ENCODE data around the gene TNS1.
A peak's percentile ranks its signal among the peaks of the same experiment; 100 is the strongest.

TNS1 gene

DNA sequence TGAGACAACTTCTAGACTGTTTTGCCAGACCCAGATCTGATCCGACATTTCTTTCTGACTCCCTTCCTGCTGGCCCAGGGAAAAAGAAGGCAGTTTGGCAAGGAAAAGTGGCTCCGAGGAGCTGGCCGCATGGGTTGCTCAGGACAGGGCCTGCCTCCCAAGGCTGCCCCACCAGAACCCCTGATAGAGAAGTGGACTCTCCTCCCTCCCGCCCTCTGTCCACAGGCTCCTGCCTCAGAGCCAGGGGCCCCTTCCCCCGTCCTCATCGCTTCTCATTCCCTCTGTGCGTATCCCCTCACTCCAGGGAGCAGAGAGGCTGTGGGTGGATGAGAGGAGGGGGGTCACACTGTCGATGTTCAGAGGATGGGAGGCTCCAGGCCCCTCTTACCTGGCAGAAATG, 110.2 kb downstream of the TNS1 start:
- no peak for DNase-seq

DNA sequence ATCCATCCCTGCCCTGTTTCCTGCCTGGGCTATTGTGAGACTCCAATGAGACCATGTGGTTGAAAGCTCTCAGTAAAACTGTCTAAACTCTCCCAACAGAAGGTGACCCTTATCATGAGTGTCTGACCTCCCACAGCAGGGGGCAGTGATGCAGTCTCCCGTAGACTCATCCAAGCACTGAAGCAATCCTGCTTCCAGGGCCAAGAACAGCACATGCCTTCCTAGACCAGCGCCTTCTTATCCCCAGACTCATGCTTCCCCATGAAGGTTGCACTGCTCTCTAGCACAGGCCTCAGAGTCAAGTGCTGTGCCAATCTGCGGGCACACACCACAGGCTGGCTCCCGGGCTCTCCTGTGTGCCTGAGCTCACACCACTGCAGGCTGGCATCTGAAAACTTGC, 112.3 kb downstream of the TNS1 start:
- no peak for DNase-seq

DNA sequence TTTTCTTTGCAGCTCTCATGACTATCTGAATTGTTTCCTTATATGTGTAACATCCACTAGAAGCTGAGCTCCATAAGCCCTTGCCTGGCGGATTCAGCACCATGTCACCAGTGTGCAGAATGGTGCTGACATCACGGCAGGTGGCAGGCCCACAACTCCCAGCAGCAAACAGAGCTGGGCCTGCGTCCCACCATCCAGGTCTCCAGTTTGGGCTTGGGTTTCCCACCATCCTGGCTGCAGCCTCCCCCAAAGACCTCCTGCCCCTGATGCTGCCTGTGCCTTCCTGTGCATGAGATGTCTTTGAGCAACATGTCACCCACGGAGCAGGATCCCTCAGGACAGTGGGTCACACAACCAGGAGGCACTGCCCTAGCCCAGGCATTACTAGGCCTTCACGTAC, 113.1 kb downstream of the TNS1 start:
- DNase-seq: no peak

DNA sequence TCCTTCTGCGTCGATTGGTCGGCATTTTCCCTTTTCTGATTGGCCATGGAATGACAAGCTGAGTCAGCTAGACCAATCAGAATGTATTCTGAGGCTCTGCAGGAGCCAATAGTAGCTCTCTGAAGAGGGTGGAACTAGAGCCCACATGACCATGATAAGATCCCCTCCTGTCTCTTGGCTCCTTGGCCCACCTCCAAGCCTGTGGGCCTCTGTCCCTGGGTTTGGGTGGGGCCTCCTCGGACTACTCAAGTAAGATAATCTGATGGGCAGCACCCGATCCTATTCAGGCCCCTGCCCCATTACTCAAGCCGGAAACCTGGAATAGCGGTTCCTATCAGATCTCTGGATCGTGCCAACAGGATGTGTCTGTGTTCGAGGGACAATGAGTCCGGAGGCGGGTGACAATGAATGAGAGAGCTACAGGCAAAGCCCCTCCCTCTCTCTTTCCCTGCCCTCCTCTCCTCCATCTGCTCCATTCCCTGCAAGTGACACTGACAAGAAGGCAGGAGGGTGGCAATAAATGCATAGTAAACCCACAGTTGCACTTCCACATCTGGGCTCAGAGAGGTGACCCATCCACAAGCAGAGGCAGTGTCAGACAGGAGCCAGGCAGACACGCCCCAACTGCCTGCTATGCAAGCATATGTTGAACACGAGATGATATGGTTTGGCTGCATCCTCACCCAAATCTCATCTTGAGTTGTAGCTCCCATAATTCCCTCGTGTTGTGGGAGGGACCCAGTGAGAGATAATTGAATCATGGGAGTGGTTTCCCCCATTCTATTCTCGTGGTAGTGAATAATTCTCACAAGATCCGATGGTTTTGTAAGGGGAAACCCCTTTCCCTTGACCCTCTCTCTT, 114.7 kb downstream of the TNS1 start:
- DNase-seq: peak; percentile 0

DNA sequence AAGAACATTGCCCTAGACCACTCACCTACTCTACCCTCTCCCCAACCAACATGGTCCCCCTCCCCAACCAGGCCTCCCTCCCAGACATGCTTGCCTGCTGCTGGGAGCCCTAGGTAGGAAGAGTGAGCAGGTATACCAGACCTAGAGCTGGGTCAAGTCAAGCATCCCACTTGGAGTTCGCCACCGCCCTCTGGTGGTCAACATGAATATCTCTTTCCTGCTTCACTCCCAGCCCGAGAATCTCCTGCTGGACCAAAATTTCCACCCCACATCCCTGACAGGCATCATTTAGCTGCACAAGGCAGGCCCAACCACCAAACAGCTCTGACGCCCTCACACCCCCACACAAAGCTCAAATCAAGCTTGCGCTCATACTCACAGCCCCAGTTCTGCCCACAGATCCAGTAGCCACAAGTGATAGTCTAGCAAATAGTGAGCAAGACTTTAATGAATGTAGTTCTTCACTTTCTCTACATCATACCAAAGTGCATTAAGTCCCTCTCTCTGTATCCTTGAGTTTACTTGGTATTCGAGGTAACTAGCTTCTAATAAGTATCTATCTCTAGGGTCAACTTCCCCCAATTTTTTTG, 116.0 kb downstream of the TNS1 start:
- DNase-seq: peak; percentile 48

DNA sequence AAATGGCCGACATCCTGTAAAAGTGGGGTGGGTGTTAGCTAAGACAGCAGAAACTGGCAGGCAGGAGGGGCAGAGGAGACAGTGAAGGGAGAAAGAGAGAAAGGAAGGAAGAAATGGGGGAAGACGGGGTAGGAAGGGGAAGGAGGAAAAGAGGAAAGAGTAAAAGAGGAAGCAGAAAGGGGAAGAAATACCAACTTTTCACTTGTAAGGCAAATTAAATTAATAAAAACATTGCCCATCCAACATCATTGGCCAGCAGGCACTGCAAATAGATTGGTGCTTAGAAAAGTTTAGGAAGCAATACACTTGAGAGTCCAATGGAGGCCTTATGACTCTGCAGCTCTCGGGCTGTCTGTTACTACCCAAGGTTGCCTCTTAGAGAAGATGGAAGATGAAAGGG, 116.7 kb downstream of the TNS1 start:
- DNase-seq: no peak

DNA sequence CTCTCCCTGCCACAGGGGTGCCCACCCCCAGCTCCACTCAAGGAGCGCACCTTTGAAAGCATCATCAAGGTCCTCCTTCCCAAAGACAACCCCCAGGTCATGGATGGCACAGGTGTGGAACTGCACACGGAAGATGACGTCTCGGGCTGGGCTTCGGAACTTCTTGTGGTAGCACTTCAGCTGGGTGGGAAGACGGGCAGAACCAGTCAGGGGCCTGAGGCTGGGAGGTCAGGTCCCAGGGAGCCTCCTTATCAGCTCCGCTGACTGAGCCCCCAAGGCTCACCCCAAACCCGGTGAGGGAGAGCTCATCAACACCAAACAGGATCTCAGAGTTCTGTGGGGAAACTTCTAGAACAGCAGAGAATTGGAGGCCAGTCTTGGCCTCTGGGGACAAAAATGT, 117.8 kb downstream of the TNS1 start:
- DNase-seq: no peak

DNA sequence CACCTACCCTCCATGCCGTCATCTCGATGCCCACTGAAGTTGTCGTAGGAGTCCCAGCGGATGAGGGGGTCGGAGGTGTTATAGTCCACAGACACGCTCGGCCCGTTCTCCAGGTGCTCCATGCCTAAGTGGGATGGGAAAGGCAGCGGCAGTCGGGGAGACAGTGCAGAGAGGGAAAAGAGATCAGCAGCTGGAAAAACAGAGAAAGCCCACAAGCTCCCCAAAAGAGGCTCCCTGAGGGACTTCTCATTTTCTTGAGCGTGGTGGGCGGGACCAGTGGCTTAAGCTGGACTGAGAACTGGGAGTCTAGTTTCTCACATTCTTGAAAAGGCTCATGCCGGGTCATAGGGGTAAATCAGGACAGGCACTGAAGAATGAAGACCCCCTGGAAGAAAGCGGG, 121.9 kb downstream of the TNS1 start:
- no peak for DNase-seq

DNA sequence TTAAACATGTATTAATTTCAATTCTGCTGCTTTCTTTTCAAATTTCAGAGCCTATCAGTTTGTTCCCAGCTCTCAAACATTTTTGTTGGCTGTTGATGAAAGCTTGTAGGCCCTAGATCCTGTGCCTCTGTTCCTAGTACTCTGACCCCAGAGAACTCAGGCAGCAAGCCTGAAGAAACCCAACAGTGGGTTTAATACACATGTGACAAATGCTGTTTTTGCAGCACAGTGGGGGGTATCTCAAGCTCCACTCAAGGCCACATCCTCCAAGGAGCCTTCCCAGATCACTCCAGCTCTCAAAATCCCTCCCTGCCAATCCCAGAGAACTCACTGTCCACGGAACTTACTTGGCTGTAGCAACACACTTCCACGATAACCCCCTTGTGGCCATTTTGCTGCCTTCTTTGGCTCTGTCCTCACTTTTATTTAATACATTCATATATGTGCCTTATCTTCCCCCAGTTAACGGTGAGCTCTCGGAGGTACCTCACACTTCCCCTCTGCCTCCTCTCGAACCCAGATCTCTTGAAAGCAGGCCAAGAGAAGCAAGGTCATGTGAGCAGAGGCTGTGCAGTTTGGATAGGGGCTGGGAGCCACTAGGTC, 122.4 kb downstream of the TNS1 start:
- no peak for DNase-seq

DNA sequence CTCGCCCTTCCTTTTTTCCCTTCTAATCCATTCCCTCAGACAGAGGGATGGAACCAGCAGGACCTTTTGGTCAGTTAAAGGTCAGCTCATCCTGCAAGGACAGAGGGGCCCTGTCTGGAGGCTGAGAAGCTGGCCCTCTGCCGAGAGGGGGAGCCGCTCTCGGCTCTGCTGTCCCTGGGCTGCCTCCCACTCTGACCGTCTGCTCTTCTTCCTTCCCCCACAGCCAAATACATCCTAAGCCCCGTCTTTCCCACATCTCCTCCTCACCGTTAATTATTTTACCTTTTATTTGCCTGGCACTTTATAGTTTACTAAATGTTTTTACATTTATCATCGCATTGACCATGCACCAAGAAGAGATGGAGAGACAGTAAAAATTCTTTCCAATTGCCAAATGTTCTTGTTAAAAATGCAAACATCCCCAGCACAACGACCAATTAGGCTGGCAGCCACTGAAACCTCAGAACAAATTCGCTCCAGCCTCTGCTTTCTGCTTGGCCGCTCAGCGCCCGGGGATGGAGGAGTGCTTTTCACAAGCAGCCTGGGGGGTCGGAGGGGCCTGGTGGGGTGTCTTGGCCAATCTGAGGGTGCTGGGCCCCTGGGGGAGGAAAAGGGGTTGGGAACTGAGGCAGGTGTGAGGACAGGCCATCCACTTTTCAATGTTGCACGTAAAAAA, 123.7 kb downstream of the TNS1 start:
- no peak for DNase-seq

DNA sequence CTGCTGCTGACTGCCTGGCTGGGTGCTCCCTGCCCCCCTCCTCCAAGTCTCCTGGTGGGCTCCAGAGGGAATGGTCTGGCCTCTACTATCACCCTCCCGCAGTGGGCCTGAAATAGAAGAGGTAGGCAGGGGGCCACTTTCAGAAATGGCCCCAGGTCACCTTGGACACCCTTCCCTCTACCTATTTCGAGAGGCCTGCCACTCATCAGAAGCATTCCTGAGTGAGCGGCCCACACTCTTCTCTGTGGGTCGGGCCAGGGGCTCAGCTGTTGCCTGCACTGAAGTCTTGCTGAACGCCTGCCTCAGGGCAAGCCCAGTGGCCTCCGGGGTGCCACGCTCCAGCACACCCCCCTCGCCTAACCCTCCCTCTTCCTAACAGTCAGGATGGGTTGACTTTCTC, 124.9 kb downstream of the TNS1 start:
- DNase-seq: no peak

DNA sequence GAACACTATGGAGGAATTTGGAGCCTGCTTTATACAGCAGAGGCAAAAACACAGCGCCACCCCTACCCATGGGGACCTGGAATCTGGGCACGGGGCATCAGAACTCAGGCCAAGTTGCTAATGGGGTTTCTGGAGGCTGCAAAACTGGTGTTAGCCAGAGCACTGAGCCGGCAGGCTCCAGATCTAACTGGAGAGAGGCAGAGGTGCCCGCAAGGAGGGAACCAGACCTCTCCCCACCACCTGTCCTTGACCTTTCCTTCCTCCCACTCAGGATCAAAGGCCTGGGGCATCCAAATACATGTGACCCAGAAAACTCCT, 126.6 kb downstream of the TNS1 start:
- DNase-seq: no peak

DNA sequence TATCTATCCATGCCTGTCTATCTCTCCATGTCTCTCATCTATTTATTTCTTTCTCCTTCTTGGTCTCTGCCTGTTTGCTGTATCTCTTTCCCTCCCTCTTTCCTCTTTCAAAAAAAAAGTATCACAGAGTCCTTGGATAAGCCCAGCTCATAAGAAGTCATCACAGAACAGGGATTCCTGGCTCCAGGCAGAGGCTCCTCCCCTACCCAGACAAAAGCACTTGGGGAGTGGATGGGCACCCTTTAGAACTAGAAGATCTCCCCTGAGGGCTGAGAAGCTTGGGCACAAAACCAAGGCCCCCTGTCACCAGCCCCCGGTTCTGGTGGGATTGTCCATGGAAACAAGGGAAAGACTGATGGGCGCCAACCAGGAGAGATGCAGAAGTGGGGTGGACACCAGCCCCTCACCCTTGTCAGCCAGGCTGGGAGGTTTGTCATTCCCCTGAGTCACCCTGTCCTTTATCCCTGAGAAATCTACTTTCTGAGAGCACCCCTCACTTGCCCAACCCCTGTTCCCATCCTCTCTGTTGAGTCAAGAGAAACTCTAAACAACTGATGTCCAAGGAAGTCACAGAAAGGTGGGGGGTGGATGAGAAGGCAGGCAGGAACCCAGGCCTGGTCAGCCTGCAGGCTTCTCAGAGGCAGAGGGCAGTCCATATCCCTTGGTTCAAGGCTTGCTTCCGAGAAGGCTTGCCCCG, 127.1 kb downstream of the TNS1 start:
- no peak for DNase-seq

DNA sequence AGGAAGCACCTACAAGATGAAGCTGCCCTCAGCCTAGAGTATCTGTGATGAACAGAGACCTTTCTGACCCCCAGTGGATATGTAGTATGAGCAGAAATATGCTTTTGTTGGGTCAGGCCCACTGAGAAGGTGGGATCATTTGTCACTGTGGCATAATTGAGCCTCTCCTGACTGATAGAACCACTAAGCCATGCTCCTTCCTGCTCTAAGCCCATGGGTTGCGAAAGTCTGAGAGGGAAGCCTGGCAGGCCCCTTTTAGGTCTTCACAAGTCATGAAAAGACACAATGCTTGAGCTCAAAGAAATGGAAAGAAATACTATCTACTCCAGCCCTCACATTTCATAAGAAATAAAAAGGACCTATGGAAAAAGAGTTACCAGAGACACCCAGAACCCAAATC, 127.7 kb downstream of the TNS1 start:
- DNase-seq: no peak

DNA sequence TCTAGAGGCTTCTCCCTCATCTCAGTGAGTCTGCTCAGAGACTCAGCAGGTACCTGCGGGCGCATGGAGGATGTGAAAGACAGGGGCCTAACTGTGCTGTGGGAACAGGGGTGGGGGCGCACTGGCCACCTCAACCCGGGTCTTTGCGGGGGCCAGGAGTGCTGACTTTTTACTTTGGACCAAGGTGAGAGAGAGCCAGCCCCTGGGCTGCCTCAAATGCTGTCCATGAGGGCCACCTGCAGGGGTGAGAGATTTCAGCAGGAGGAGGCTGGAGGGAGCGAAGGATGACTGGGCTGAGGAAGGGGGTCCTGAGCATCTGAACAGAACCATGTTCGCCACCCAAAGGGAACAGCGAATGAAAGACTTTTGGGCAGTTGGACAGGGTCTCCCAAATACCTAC, 129.4 kb downstream of the TNS1 start:
- no peak for DNase-seq

DNA sequence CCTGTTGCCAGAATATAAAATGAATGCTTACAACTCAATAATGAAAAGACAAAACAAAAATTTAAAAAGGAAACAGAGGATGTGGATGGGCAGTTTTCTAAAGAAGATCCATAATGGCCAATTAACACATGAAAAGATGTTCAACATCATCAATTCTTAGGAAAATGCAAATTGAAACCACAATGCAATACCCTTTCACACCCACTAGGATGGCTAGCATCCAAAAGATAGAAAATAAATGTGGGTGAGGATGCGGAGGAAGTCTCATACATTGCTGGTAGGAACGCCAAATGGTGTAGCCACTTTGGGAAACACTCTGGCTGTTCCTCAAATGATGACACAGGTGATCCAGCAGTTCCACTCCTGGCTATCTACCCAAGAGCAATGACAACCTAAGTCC, 130.5 kb downstream of the TNS1 start:
- no peak for DNase-seq

DNA sequence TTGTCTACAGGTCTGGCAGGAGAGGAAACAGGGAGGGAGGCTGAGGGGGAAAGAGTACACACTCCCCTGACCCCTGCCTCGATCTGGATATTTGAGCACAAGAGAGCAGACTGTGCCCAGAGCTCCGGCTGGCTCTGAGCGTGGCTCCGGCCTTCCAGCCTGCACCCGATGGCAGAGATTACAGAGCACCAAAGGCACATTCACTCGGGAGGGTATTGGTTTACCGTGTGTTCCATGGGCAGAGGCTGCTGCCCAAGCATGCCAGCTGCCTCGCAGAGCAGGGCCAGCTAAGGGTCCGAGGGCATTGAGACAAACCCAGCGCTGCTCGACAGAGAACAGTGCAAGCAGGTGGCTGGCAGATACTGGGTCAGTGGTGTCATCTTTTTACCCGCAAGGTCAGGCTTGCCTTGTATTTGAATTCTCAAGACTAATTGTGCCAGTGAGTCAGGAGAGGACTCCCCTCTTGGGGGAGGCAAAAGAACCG, 132.2 kb downstream of the TNS1 start:
- no peak for DNase-seq

DNA sequence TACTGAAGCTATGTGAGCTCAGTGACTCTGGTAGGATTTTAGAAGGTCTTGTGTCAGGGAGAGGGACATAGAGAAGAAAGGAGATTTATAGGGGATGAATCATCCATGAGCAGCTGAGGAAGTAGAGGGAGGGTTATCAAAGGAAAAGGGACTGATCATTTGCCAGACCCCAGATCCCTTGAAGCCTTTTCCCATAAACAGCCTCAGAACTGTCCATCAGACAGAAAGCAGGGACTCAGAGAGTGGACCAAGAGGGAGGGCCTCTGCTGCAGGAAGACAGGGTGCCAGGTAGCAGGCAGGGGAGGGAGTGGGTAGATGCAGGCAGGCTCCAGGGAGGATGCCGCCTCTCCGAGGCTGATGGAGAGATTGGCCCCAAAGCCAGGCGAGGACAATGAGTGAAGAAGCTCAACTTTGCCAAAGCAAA, 133.9 kb downstream of the TNS1 start:
- no peak for DNase-seq

DNA sequence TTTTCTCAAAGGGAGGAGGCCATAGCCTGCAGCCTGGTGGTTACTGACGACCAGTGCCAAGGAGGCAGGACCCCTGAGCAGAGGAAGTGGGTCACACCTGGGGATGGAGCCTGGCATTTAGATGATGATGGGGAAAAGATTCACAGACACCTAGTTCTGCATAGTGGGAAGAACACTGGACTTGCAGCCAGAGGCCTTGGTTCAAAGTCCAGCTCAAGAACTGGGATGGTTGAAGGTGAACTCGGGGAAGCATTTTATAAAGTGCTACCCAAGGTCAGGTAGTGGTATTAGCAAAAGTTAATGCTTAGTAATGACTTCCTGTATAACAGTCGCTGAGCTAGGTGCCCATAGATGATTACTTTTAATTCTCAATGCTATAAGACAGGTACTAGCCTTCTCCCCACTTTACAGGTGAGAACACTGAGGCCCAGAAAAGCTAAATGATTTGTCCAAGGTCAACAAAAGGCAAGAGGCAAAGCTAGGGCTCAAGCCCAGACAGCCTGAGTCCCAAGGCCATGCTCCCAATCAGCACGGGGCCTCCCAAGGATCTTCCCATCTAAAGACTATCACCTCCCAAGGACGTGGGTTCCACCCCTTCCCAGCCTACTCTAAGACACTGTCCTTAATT, 134.4 kb downstream of the TNS1 start:
- DNase-seq: no peak

DNA sequence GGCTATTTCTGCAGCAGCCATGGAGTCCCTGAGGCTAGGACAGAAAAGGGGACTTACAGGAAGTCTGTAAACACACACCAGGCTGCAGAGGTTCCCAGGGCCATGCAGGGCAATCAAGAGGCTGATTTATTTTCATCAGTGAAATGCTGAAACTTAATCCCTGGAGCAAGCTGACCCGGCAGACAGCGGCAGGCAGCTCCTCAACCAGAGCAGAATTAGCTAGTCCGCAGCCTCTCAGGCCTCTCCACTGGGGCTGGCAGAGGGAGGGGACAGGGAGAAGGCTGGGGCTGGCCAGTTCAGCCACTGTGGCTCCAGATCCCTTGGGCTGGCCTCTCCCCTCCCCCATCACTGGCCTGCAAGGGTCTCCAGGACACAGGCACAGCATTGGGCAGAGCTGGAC, 136.3 kb downstream of the TNS1 start:
- DNase-seq: no peak

DNA sequence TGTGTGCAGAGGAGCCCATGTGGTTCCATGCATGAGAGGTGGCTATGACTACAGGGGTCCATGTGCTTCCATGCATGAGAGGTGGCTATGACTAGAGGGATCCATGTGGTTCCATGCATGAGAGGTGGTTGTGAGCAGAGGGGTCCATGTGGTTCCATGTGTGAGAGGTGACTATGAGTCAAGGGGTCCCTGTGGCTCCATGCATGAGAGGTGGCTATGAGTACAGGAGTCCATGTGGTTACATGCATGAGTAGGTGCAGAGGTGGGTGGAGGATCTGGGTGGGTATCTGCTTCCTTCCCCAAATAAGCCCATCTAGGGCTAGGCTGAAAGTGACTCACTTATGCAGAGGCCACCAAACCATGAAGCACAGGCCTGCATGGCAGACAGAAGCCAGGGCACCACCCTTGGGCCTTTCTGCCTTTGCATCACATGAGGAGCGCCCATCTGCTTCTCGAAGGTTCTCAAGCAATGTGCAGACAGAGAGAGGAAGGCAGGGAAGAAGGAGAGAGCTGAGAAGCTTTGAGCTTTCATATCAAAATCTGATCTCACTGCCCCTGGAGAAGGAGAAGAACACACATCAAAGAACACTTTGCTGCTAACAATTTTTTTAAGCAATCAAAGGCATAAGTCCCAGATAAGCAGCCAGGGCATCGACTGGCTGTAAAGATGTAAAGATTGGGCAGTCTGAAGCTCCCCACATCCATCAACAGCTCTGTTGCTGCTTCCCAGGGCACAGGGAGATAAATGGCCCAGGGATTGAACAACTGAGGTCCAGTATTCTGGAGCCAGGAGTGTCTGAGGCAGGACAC, 137.6 kb downstream of the TNS1 start:
- no peak for DNase-seq

DNA sequence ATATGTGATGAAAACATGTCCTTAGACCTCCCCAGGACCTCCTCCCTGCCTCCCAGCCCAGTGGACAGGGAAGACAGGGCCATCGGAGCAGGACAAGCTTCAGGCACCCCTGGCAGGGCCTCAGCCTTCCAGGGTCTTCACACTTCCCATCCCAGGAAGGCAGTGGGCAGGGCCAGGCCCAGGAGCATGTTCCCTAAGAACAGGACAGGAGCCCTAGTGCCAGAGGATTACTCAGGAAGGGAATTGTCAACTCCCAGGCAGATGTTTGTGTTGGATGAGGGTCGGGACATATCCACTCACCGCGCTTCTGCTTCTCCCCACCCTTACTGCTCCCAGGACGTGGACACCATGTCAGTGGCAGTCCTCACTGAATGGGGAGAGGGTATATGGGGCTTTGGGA, 138.9 kb downstream of the TNS1 start:
- no peak for DNase-seq

All from NCI-H69 (cell line).